Measurements from ENCODE around the gene UBR3.
"Not testable (repeated sequence)": the region's sequence is repeated elsewhere in the genome, so short reads cannot be mapped to it uniquely, and the experiment has no call there.

UBR3 gene

DNA sequence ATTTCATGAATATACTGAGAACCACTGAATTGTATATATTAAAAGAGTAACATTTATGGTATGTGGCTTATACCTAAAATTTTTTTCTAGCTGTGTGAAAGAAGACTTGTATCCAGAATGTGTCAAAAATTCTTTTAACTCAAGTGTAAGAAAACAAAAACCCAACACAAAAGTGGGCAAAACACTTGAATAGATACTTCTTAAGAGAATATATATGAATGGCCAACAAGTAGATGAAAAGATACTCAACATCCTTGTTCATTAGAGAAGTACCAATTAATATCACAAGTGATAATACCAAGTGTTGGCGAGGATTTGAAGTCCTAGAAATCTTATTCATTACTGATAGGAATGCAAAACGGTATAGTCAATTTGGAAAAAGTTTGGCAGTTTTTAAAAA lies 243.5 kb downstream of the UBR3 start:
- no peak for DNase-seq

DNA sequence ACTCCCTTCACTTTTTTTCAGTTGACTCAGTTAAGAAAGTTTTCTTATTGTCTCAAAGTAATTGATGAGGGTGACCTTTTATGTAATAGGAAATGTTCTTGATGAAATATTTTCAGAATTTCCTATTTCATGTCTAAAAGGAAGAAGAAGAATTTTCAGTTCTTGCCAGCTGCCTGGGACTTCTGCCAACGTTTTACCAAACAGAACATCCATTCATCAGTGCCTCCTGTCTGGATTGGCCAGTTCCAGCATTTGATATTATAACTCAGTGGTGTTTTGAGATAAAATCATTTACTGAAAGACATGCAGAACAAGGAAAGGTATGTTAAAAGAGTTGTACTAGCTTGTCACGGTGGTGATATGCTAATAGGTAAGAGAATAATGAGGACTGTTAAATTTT lies 246.0 kb downstream of the UBR3 start:
- DNase-seq = no peak

GRCh38 chr2:170076189-170076588 lies 248.9 kb downstream of the UBR3 start:
- DNase-seq = no peak

DNA sequence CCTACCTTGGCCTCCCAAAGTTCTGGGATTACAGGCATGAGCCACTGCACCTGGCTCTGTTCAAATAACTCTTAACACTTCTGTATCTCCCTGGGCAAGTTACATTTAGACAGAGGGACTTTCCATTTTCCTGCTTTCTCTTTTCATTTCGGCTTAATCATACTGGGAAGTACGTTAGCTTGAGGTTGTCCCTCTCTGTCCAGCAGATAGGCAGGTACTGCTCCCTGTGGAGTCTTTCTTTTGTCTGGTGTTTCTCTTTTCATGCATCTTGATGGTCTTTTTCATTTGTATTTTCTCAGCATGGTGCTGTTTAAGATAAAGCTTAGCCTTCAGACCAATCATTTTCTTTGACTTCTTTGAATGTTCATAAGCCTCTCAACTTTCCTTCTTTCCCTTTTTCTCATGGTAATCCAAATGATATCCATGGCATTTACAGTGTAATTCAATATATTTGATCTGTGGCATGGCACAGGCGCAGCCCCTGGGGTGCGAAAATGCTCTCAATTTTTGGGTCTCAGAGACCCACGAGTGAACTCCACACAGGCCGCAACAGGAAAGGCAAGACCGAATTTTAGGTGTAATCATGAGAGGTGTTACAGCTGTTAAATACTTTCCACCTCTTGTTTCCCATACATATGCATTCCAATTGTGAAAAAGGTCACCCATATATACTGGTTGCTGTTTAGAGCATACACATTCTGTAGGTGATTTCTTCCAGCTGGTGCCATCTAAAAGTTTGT lies 250.7 kb downstream of the UBR3 start:
- DNase-seq = no peak

DNA sequence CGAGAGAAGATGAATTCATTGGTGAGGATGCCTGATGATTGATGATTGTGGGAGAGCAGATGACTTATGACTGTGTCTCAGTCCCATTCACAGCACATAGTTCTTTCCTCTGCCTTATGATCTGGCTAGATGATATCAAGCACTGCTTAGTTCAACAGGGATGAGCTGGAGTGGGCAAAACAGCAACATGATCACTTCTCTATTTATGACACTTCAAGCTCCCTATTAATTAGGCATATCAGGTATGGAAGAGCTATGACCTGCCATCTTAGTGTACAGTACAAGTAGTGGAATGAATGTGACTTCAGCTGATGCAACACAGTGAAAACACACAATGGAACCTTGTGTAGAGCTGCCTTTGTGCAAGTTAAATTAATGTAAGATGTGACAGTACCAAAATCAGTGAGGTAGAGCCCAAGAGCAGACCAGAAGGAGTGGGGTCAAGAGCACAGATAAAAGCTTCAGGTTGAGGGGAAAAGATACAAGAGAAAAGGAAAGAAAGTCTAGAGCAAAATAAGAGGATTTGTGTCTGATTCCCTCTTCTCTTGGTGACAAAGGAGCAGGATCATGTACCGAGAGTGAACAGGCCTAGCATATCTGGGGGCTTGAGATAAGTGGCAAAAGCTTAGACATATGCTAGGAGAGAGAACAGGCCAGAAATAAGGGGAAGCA lies 257.7 kb downstream of the UBR3 start:
- DNase-seq = no peak

- DNase-seq = no peak
Measured at GRCh38 chr2:170086117-170086688, 258.9 kb downstream of the UBR3 start.

GRCh38 chr2:170086751-170087412 lies 259.6 kb downstream of the UBR3 start:
- DNase-seq = no peak

DNA sequence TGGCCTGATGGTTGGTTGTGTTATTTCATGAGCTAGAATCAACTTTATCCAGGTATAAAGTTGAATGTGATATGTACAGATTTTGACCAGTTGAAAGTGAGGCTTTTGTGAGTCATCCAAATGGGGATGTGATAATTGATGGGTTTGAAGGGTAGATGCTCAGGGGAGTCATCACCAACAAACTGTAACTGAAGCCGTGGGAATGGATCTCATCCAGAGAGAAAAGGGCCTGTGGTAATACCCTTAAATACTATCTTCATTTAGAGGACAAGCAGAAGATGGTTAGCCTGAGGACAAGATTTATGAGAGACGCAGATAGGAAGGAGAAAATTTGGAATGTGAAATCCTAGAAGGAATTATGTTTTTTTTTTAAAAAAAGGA lies 260.1 kb downstream of the UBR3 start:
- DNase-seq = no peak

GRCh38 chr2:170088776-170089175 lies 261.5 kb downstream of the UBR3 start:
- no peak for DNase-seq

DNA sequence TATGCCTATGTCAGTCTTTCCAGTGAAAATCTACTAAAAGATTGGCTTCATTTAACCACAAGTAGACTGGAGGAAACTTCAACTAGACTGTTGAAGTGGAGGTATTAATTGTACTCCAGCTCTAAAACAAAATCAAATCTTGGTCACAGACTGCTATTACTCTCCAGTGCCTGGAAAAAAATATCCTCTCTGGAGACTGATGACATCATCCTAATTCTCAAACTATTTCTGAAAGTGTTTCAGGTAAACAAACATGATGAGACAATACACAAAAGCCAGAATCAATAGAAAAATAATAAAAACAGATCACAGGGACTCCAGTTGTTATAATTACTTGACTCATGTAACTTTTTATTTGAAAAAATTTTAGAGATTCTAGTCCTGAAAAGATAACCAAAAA lies 263.0 kb downstream of the UBR3 start:
- DNase-seq = no peak

GRCh38 chr2:170091436-170091835 lies 264.2 kb downstream of the UBR3 start:
- DNase-seq = no peak

DNA sequence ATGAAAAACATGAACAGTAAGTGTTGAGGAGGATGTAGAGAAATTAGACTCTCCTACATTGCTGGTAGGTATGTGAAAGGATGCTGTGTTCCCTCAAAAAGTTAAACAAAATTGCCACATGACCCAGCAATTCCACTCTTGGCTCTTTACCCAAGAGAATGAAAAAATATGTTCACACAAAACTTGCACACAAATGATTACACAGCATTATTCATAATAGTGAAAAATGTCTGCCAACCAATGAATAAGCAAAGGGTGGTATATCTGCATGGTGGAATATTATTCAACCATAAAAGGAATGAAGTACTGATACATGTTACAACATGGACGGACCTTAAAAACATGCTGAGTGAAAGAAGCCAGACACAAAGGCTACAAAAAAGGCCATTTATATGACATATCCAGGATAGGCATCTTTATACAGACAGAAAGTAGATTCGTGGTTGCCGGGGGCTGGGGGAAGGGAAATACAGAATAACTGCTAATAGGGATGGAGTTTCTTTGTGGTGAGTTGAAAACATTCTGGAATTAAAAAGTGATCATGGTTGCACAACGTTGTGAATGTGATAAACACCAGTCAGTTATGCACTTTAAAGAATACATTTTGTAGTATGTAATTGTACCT lies 265.3 kb downstream of the UBR3 start:
- no peak for DNase-seq

- DNase-seq = no peak
Measured at GRCh38 chr2:170095380-170095779, 268.1 kb downstream of the UBR3 start.

DNA sequence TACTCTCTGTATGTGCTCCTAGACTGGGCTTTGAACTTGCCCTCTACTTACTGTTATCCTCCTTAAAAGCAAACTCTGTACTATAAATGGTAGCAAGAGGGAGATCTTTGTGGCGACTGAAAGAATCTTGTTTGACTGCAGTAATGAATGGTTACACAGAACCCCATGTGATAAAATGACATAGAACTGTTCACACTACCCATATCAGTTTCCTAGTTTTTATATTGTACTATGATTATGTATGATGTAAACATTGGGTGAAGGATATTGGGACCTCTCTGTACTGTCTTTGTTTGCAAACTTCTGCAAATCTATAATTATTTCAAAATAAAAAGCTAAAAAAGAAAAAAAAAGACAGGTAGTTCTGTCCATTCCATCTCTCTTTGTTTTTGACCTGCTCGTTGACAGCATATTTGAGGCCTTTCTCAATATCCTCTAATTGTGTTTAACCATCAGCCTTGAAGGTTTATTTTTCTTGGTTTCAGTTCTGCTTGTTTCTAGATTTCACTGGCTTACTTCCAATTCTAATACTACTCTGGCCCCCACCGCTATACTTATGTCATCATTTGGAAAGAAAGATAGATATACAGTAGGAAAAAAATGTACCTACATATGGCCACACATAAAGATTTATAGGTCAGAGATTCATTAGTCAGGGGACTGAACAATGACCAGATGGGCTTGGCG lies 271.5 kb downstream of the UBR3 start:
- no peak for DNase-seq

DNA sequence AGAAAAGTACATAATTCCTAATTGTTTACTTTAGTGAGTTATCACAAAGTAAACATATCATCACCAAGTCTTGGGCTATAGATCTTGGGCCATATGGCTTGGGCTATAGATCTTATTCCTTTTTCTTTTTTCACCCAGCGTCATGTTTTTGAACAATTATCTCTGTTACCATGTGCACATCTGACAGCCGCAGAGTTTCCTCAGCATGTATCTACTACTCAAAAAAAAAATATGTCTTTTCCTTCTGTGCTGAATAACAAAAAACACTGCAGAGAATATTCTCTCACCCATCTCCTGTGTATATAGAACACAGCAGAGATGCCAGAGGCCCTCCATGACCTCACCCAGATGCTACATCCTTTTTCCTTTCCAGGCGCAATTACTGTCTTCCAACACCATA lies 274.5 kb downstream of the UBR3 start:
- DNase-seq = no peak

GRCh38 chr2:170106102-170106840 lies 279.0 kb downstream of the UBR3 start:
- no peak for DNase-seq

DNA sequence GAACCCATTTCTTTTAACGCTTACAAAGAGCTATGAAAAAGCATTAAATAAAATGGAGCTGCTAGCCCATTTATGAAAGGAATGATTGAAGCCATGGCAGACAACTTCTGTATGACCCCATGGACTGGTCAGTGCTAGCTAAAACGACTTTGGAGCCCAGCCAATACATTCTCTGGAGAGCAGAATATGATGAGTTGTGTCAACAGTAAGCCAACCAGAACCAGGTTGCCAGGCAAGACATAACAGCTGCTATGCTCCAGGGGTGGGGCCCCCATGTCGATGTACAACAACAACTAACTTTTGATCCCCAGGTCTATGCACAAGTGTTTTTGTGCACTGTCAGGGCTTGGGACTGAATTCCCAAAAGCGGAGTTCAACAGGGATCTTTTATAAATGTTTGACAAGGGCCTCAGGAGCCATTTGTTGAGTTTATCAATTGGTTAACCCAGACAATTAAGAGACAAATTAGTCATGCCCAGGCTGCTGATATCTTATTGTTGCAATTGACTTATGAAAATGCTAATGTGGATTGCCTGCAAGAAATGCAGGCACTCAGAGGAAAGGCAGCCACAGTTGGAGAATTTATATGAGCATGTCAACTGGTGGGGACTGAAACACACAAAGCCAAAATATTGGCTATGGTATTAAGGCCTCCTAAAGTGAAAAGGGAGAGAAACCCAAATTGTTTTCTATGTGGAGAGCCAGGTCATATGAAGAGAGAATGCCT lies 286.1 kb downstream of the UBR3 start:
- DNase-seq = no peak

GRCh38 chr2:170115501-170116229 lies 288.4 kb downstream of the UBR3 start:
- DNase-seq = no peak

GRCh38 chr2:170118641-170119040 lies 291.4 kb downstream of the UBR3 start:
- DNase-seq = no peak

GRCh38 chr2:170119326-170119725 lies 292.1 kb downstream of the UBR3 start:
- not testable (repeated sequence) for DNase-seq

DNA sequence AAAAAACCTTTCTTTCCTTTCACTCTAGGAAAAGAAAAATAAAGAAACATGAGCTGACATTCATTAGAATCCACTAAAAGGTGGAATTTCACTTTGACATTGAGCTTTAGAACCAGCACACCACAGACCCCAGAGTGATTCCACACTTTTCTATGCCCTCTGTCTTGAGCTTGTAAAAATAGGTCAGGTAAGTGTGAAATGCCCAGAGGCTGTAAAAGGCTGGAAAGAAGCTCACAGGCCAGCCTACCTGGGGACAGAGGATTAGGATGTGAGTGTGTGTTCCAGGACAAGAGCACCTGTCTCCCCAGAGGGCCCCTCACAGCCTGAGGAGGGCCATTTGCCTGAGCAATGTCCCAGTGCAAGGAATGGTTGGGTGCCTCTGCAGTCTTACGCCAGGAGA lies 294.4 kb downstream of the UBR3 start:
- no peak for DNase-seq

Measured in CD4-positive, alpha-beta T cell treated with Interleukin-4 for 4 hours (primary cell).